CD4-positive, CD25-positive, alpha-beta regulatory T cell (primary cell): ENCODE results near the gene HAP1. TPM values are rescaled to one million over a fixed set of nuclear protein-coding genes. Genes with fewer than 3 reads are reported as not detected.
A peak's percentile ranks its signal among the peaks of the same experiment; 100 is the strongest.

Source experiments
- ATAC-seq, 2 donors: fragments of 150-1000 bp; cut with Tn5 transposase; one replicate each; pipeline ENCODE4 v1.10.0; 2021; ENCODE audit warnings: low read depth in 2 of 2, moderate number of reproducible peaks in 2 of 2, moderate library complexity in 1 of 2
- DNase-seq, 3 donors: peaks; one replicate each; pipeline versions ENCODE4 v3.0.0 to v3.0.0-alpha.2; 2012 to 2022; ENCODE audit warnings: mixed read lengths in 1 of 3
- H3K27ac ChIP-seq: one replicate; pipeline ENCODE4 v1.7.0; 2013; ENCODE audit warnings: mild to moderate bottlenecking, low read length; ENCODE audit not compliant: insufficient read depth, poor library complexity, severe bottlenecking
- H3K27me3 ChIP-seq: one replicate; pipeline ENCODE4 v1.7.0; 2013; ENCODE audit warnings: low read length; ENCODE audit not compliant: control insufficient read depth, insufficient read depth
- H3K36me3 ChIP-seq: one replicate; pipeline ENCODE4 v1.7.0; 2013; ENCODE audit warnings: mild to moderate bottlenecking, low read length, moderate library complexity; ENCODE audit not compliant: control insufficient read depth, insufficient read depth
- H3K4me1 ChIP-seq: 2 replicates; pipeline ENCODE4 v1.7.0; 2013; ENCODE audit warnings: mild to moderate bottlenecking, low read length; ENCODE audit not compliant: insufficient read depth, control insufficient read depth, poor library complexity, severe bottlenecking
- H3K4me3 ChIP-seq: one replicate; pipeline ENCODE4 v1.7.0; 2013; ENCODE audit warnings: low read depth, mild to moderate bottlenecking, low read length, moderate library complexity
- H3K9me3 ChIP-seq, 2 experiments: 1 replicate in 1 of 2; 2 replicates in 1 of 2; pipeline ENCODE4 v1.7.0; 2013; ENCODE audit warnings: low read length in 2 of 2, mild to moderate bottlenecking in 1 of 2, moderate library complexity in 1 of 2; ENCODE audit not compliant: control insufficient read depth in 2 of 2
- H3K27ac Mint-ChIP-seq, 3 donors: one replicate each; pipeline ENCODE4 v1.8.0; 2020 to 2022; ENCODE audit warnings: mild to moderate bottlenecking in 3 of 3, mixed read lengths in 3 of 3, moderate library complexity in 2 of 3
- H3K27me3 Mint-ChIP-seq: one replicate; pipeline ENCODE4 v1.8.0; 2022; ENCODE audit warnings: mild to moderate bottlenecking, mixed read lengths
- H3K36me3 Mint-ChIP-seq: one replicate; pipeline ENCODE4 v1.8.0; 2020; ENCODE audit warnings: mixed read lengths
- H3K4me1 Mint-ChIP-seq, 4 donors: one replicate each; pipeline ENCODE4 v1.8.0; 2020 to 2022; ENCODE audit warnings: mixed read lengths in 4 of 4, mild to moderate bottlenecking in 1 of 4
- H3K4me3 Mint-ChIP-seq, 4 donors: one replicate each; pipeline ENCODE4 v1.8.0; 2020 to 2022; ENCODE audit warnings: mild to moderate bottlenecking in 4 of 4, mixed read lengths in 4 of 4, moderate library complexity in 3 of 4
- H3K9me3 Mint-ChIP-seq, 7 donors: one replicate each; pipeline ENCODE4 v1.8.0; 2020 to 2022; ENCODE audit warnings: mixed read lengths in 7 of 7, mild to moderate bottlenecking in 3 of 7, moderate library complexity in 2 of 7
- polyA plus RNA-seq, 4 donors: library from polyadenylated mRNA; unstranded; fragments of 300-500 nt; fragmentation: Illumina TruSeq; gene quantifications; one replicate each; pipeline ENCODE4 v1.2.3, GENCODE V29; 2021
- total RNA-seq: library from RNA; stranded (reverse); gene quantifications from one replicate; pipeline ENCODE4 v1.2.3, GENCODE V29; 2022

The HAP1 gene
- total and polyA plus RNA-seq, 5 donors from 2014 or later: 0.35 to 2.1 (median 0.62) TPM

GRCh38 chr17:41775394-41776226 lies 41.2 kb upstream of the HAP1 start:
- Mint-ChIP-seq H3K9me3 (no peaks in the 10 kb centered on the region), H3K27ac (no peak overlapping the region), H3K27me3 (peaks cover 12% of the 10 kb centered on the region), H3K4me1 (peaks cover 0 to 3% (median 0%) of the 10 kb centered on the region in 4 donors), H3K36me3 (no peaks in the 10 kb centered on the region), H3K4me3 (no peak overlapping the region)
- Histone ChIP-seq H3K4me1 (no peaks in the 10 kb centered on the region), H3K27me3 (no peaks in the 10 kb centered on the region), H3K27ac (no peak overlapping the region), H3K9me3 (no peaks in the 10 kb centered on the region), H3K4me3 (no peak overlapping the region), H3K36me3 (no peaks in the 10 kb centered on the region)
- ATAC-seq: no peak
- DNase-seq: no peak

- Histone ChIP-seq H3K27me3 (no peaks in the 10 kb centered on the region), H3K27ac (no peak overlapping the region), H3K9me3 (no peaks in the 10 kb centered on the region), H3K36me3 (no peaks in the 10 kb centered on the region), H3K4me3 (no peak overlapping the region), H3K4me1 (no peaks in the 10 kb centered on the region)
- no peak for ATAC-seq
- Mint-ChIP-seq H3K4me3 (no peak overlapping the region), H3K36me3 (no peaks in the 10 kb centered on the region), H3K27me3 (peaks cover 7% of the 10 kb centered on the region), H3K9me3 (no peaks in the 10 kb centered on the region), H3K27ac (no peak overlapping the region), H3K4me1 (peaks cover 0 to 3% (median 0%) of the 10 kb centered on the region in 4 donors)
- no peak for DNase-seq
Measured at GRCh38 chr17:41773731-41774193, 39.3 kb upstream of the HAP1 start.

GRCh38 chr17:41773190-41773588 lies 38.7 kb upstream of the HAP1 start:
- Histone ChIP-seq H3K27ac (no peak overlapping the region), H3K4me3 (no peak overlapping the region), H3K27me3 (no peaks in the 10 kb centered on the region), H3K36me3 (no peaks in the 10 kb centered on the region), H3K9me3 (no peaks in the 10 kb centered on the region), H3K4me1 (no peaks in the 10 kb centered on the region)
- no peak for DNase-seq
- Mint-ChIP-seq H3K27me3 (peaks cover 7% of the 10 kb centered on the region), H3K4me1 (peaks cover 0 to 3% (median 0%) of the 10 kb centered on the region in 4 donors), H3K9me3 (no peaks in the 10 kb centered on the region), H3K4me3 (no peak overlapping the region), H3K36me3 (no peaks in the 10 kb centered on the region), H3K27ac (no peak overlapping the region)
- no peak for ATAC-seq

- Histone ChIP-seq H3K27me3 (no peaks in the 10 kb centered on the region), H3K36me3 (no peaks in the 10 kb centered on the region), H3K4me1 (no peaks in the 10 kb centered on the region), H3K27ac (no peak overlapping the region), H3K9me3 (no peaks in the 10 kb centered on the region), H3K4me3 (no peak overlapping the region)
- no peaks in the 10 kb centered on the region for H3K9me3 Mint-ChIP-seq
- no peak overlapping the region for H3K27ac Mint-ChIP-seq
- ATAC-seq (peak in 1 of 2 donors; percentile 11), DNase-seq (no peak)
- no peak overlapping the region for H3K4me3 Mint-ChIP-seq
- H3K27me3 Mint-ChIP-seq: peaks cover 7% of the 10 kb centered on the region
- H3K4me1 Mint-ChIP-seq: peaks cover 0 to 3% (median 0%) of the 10 kb centered on the region in 4 donors
- H3K36me3 Mint-ChIP-seq: no peaks in the 10 kb centered on the region
Measured at GRCh38 chr17:41772586-41773189, 38.2 kb upstream of the HAP1 start.

- peaks cover 7% of the 10 kb centered on the region for H3K27me3 Mint-ChIP-seq
- H3K27ac ChIP-seq: no peak overlapping the region
- no peak for DNase-seq
- H3K27ac Mint-ChIP-seq: no peak overlapping the region
- no peaks in the 10 kb centered on the region for H3K27me3 ChIP-seq
- ATAC-seq: no peak
- no peaks in the 10 kb centered on the region for H3K36me3 Mint-ChIP-seq
- no peaks in the 10 kb centered on the region for H3K9me3 ChIP-seq
- H3K36me3 ChIP-seq: no peaks in the 10 kb centered on the region
- no peak overlapping the region for H3K4me3 Mint-ChIP-seq
- no peaks in the 10 kb centered on the region for H3K4me1 ChIP-seq
- H3K4me3 ChIP-seq: no peak overlapping the region
- H3K4me1 Mint-ChIP-seq: peaks cover 0 to 3% (median 0%) of the 10 kb centered on the region in 4 donors
- H3K9me3 Mint-ChIP-seq: no peaks in the 10 kb centered on the region
Measured at GRCh38 chr17:41772218-41772585, 37.8 kb upstream of the HAP1 start.

- no peak for DNase-seq
- H3K36me3 ChIP-seq: no peaks in the 10 kb centered on the region
- H3K9me3 ChIP-seq: no peaks in the 10 kb centered on the region
- no peak overlapping the region for H3K27ac Mint-ChIP-seq
- H3K4me1 Mint-ChIP-seq: peaks cover 0 to 3% (median 0%) of the 10 kb centered on the region in 4 donors
- H3K36me3 Mint-ChIP-seq: no peaks in the 10 kb centered on the region
- H3K9me3 Mint-ChIP-seq: no peaks in the 10 kb centered on the region
- no peaks in the 10 kb centered on the region for H3K4me1 ChIP-seq
- H3K4me3 ChIP-seq: no peak overlapping the region
- no peak overlapping the region for H3K4me3 Mint-ChIP-seq
- peaks cover 7% of the 10 kb centered on the region for H3K27me3 Mint-ChIP-seq
- H3K27me3 ChIP-seq: no peaks in the 10 kb centered on the region
- ATAC-seq: no peak
- H3K27ac ChIP-seq: no peak overlapping the region
Measured at GRCh38 chr17:41771389-41772206, 37.2 kb upstream of the HAP1 start.

GRCh38 chr17:41769985-41770384 lies 35.5 kb upstream of the HAP1 start:
- Histone ChIP-seq H3K36me3 (no peaks in the 10 kb centered on the region), H3K27ac (no peak overlapping the region), H3K9me3 (no peaks in the 10 kb centered on the region), H3K4me1 (no peaks in the 10 kb centered on the region), H3K4me3 (no peak overlapping the region), H3K27me3 (no peaks in the 10 kb centered on the region)
- peaks cover 6% of the 10 kb centered on the region for H3K27me3 Mint-ChIP-seq
- H3K4me3 Mint-ChIP-seq: no peak overlapping the region
- H3K9me3 Mint-ChIP-seq: no peaks in the 10 kb centered on the region
- ATAC-seq (no peak), DNase-seq (no peak)
- H3K36me3 Mint-ChIP-seq: no peaks in the 10 kb centered on the region
- peaks cover 0 to 3% (median 0%) of the 10 kb centered on the region in 4 donors for H3K4me1 Mint-ChIP-seq
- H3K27ac Mint-ChIP-seq: no peak overlapping the region
